PC-9 (cell line): ENCODE measurements around the gene C1orf159.

Experiments used
- EZH2 ChIP-seq: fragments of 200-600 bp; sonication (generic); IDR thresholded peaks from 2 replicates; pipeline ENCODE4 v1.8.0; 2017; ENCODE audit warnings: antibody characterized with exemption, low read depth
- TF ChIP-seq, protein P1 (sequence below): fragments of 200-600 bp; sonication (generic); conservative IDR thresholded peaks from 2 replicates; pipeline ENCODE4 v1.6.1; 2017; ENCODE audit warnings: mixed run types, antibody characterized with exemption, mild to moderate bottlenecking, moderate library complexity

DNA sequence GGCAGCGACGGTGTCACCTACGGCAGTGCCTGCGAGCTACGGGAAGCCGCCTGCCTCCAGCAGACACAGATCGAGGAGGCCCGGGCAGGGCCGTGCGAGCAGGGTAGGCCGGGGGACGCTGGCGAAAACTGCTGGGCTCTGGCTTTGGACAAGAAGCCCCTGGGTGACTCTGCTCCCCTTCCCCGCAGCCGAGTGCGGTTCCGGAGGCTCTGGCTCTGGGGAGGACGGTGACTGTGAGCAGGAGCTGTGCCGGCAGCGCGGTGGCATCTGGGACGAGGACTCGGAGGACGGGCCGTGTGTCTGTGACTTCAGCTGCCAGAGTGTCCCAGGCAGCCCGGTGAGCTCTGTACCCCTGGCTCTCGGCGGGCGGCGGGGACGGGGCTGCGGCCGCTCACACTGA lies 72.0 kb downstream of the C1orf159 start:
- TF ChIP-seq, protein P1, sequence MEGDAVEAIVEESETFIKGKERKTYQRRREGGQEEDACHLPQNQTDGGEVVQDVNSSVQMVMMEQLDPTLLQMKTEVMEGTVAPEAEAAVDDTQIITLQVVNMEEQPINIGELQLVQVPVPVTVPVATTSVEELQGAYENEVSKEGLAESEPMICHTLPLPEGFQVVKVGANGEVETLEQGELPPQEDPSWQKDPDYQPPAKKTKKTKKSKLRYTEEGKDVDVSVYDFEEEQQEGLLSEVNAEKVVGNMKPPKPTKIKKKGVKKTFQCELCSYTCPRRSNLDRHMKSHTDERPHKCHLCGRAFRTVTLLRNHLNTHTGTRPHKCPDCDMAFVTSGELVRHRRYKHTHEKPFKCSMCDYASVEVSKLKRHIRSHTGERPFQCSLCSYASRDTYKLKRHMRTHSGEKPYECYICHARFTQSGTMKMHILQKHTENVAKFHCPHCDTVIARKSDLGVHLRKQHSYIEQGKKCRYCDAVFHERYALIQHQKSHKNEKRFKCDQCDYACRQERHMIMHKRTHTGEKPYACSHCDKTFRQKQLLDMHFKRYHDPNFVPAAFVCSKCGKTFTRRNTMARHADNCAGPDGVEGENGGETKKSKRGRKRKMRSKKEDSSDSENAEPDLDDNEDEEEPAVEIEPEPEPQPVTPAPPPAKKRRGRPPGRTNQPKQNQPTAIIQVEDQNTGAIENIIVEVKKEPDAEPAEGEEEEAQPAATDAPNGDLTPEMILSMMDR: no peak
- TF ChIP-seq EZH2: no peak
